ENCODE measurements around the gene LRRC8A. TPM values are rescaled to one million over a fixed set of nuclear protein-coding genes. Genes with fewer than 3 reads are reported as not detected.

The LRRC8A gene
- total and polyA plus RNA-seq, 5 donors = 22.5 to 49.8 (median 28.0) TPM

DNA sequence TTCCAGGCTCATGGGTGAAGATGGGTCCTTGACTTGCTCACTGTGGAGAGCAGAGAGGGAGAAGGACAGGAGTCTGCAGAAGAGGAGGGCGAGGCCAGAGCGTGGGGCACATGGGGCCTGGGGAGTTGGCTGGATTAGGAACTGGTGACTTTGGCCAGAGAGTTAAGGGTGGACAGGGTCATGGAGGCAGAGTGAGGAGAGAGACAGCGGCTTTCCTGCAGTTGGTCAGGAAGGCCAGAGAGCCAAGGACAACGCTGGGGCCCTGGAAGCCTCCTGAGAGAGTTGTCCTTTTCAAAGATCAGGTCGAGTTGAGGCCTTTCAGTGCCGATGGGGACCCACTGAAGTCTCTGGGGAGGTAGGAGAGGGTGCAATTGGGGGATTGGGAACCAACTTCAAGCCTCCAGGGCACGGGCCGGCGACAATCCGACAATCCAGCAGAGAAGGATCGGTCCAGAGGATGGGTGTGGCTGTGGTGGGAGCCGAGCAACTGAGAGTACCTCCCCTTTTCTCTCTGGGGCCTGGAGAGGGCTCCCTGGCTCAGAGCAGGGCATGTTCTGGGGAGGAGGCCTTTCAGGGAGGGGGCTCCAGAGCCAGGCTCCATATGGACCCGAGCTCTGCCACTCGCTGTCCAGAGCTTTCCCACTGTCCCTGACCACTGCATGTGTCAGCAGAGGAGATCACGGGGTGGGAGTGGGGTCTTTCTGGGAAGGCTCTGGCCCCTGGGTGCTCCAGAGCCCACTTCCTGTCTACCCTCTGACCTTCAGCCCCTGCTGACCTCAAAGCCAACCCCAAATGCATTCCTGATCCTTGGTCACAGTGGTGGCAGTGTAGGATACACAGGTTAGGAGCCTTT lies 31.3 kb downstream of the LRRC8A start:
- Histone ChIP-seq H3K27me3 (ENCODE audit: control insufficient read depth, insufficient read depth) (no peaks in the 10 kb centered on the region), H3K4me1 (ENCODE audit: control insufficient read depth, insufficient read depth, low read length) (peaks cover 40% of the 10 kb centered on the region), H3K9me3 (ENCODE audit: control insufficient read depth, low read length) (no peaks in the 10 kb centered on the region), H3K4me3 (ENCODE audit: low read length) (no peak overlapping the region), H3K27ac (ENCODE audit: low read length) (peak overlapping the region; percentile 61)
- 47% methylated on average over 15 of the region's 15 CpGs for WGBS
- DNase-seq (peak; percentile 49 to 75 (median 72)), ATAC-seq (peak; percentile 12 to 30)
- intact Hi-C loops (cut with DNase I) = no loop called here

DNA sequence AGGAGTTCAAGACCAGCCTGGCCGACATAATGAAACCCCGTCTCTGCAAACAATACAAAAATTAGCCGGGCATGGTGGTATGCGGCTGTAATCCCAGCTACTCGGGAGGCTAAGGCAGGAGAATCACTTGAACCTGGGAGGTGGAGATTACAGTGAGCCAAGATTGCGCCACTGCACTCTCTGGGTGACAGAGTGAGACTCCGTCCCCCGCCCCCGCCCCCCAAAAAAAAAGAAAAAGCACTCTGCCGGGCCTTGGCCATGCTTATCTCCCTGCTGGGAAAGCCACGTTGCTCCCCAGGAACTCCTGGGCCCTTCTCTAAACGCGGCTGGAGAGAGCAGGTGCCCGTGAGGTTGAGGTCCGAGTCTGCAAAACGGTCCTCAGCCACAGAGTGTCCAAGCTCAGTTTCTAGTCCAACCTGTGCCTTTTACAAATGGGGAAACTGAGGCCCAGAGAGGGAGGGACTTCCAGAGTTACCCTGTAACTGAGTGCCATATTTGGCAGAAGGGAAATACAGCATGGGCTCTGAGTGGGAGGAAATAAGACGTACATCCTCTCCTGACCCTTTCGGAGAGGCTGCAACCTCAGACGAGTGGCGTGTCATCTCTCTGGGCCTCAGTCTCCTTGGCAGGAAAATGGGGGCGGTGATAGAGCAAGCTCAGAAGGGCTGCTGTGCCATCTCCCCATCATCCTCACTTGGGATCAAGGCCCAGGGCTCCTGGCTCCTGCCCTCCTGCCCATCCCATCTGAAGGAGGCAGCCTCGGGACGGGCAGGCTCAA lies 32.3 kb downstream of the LRRC8A start:
- Histone ChIP-seq H3K27me3 (ENCODE audit: control insufficient read depth, insufficient read depth) (no peaks in the 10 kb centered on the region), H3K4me3 (ENCODE audit: low read length) (no peak overlapping the region), H3K9me3 (ENCODE audit: control insufficient read depth, low read length) (no peaks in the 10 kb centered on the region), H3K27ac (ENCODE audit: low read length) (peak overlapping the region; percentile 61), H3K4me1 (ENCODE audit: control insufficient read depth, insufficient read depth, low read length) (peaks cover 40% of the 10 kb centered on the region)
- WGBS = 66% methylated on average over 23 of the region's 23 CpGs
- ATAC-seq (no peak), DNase-seq (no peak)
- intact Hi-C loops (cut with DNase I) = no loop called here

DNA sequence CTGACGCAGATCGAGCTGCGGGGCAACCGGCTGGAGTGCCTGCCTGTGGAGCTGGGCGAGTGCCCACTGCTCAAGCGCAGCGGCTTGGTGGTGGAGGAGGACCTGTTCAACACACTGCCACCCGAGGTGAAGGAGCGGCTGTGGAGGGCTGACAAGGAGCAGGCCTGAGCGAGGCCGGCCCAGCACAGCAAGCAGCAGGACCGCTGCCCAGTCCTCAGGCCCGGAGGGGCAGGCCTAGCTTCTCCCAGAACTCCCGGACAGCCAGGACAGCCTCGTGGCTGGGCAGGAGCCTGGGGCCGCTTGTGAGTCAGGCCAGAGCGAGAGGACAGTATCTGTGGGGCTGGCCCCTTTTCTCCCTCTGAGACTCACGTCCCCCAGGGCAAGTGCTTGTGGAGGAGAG lies 34.3 kb downstream of the LRRC8A start:
- H3K27ac ChIP-seq (ENCODE audit: low read length) = peak overlapping the region; percentile 95
- no peaks in the 10 kb centered on the region for H3K9me3 ChIP-seq (ENCODE audit: control insufficient read depth, low read length)
- peaks cover 28% of the 10 kb centered on the region for H3K4me1 ChIP-seq (ENCODE audit: control insufficient read depth, insufficient read depth, low read length)
- intact Hi-C loops (cut with DNase I) = no loop called here
- no peaks in the 10 kb centered on the region for H3K27me3 ChIP-seq (ENCODE audit: control insufficient read depth, insufficient read depth)
- ATAC-seq (peak; percentile 34 to 44), DNase-seq (peak; percentile 82 to 91 (median 90))
- 74% methylated on average over 18 of the region's 18 CpGs for WGBS
- H3K4me3 ChIP-seq (ENCODE audit: low read length) = no peak overlapping the region

DNA sequence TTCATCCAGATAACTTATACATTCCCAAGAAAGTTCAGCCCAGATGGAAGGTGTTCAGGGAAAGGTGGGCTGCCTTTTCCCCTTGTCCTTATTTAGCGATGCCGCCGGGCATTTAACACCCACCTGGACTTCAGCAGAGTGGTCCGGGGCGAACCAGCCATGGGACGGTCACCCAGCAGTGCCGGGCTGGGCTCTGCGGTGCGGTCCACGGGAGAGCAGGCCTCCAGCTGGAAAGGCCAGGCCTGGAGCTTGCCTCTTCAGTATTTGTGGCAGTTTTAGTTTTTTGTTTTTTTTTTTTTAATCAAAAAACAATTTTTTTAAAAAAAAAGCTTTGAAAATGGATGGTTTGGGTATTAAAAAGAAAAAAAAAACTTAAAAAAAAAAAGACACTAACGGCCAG lies 34.8 kb downstream of the LRRC8A start:
- Histone ChIP-seq H3K4me3 (ENCODE audit: low read length) (no peak overlapping the region), H3K27me3 (ENCODE audit: control insufficient read depth, insufficient read depth) (no peaks in the 10 kb centered on the region), H3K27ac (ENCODE audit: low read length) (peak overlapping the region; percentile 95), H3K9me3 (ENCODE audit: control insufficient read depth, low read length) (no peaks in the 10 kb centered on the region), H3K4me1 (ENCODE audit: control insufficient read depth, insufficient read depth, low read length) (peaks cover 26% of the 10 kb centered on the region)
- ATAC-seq = no peak
- intact Hi-C loops (cut with DNase I) = no loop called here
- DNase-seq = no peak
- 75% methylated on average over 11 of the region's 11 CpGs for WGBS

DNA sequence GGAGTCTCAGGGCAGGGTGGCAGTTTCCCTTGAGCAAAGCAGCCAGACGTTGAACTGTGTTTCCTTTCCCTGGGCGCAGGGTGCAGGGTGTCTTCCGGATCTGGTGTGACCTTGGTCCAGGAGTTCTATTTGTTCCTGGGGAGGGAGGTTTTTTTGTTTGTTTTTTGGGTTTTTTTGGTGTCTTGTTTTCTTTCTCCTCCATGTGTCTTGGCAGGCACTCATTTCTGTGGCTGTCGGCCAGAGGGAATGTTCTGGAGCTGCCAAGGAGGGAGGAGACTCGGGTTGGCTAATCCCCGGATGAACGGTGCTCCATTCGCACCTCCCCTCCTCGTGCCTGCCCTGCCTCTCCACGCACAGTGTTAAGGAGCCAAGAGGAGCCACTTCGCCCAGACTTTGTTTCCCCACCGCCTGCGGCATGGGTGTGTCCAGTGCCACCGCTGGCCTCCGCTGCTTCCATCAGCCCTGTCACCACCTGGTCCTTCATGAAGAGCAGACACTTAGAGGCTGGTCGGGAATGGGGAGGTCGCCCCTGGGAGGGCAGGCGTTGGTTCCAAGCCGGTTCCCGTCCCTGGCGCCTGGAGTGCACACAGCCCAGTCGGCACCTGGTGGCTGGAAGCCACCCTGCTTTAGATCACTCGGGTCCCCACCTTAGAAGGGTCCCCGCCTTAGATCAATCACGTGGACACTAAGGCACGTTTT lies 35.4 kb downstream of the LRRC8A start:
- 52% methylated on average over 26 of the region's 26 CpGs for WGBS
- Histone ChIP-seq H3K4me1 (ENCODE audit: control insufficient read depth, insufficient read depth, low read length) (peaks cover 22% of the 10 kb centered on the region), H3K9me3 (ENCODE audit: control insufficient read depth, low read length) (no peaks in the 10 kb centered on the region), H3K27me3 (ENCODE audit: control insufficient read depth, insufficient read depth) (no peaks in the 10 kb centered on the region), H3K4me3 (ENCODE audit: low read length) (no peak overlapping the region), H3K27ac (ENCODE audit: low read length) (peak overlapping the region; percentile 51)
- ATAC-seq = peak; percentile 60 to 70
- DNase-seq = peak; percentile 91 to 93 (median 93)
- intact Hi-C loops (cut with DNase I) = no loop called here

DNA sequence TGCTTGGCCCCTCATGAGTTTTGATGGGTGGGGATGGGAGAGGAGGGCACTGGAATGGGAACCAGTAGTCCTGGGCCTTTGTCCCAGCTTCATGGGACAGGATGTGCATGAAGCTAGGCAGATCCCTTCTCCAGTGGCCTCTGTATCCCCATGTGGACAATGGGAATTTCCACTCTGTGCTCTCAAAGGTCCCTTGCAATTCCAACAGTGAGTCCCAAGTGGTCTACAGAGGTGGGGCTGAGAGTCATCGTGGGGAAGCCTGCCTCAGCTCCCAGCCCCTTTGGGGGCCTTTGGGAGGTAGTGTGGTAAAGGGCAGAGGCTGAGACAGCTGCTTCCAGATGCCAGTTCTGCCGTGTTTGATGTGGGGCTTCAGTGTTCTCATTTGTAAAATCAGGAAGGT lies 37.0 kb downstream of the LRRC8A start:
- DNase-seq = no peak
- intact Hi-C loops (cut with DNase I) = no loop called here
- ATAC-seq = no peak
- Histone ChIP-seq H3K4me3 (ENCODE audit: low read length) (no peak overlapping the region), H3K4me1 (ENCODE audit: control insufficient read depth, insufficient read depth, low read length) (peaks cover 9% of the 10 kb centered on the region), H3K27ac (ENCODE audit: low read length) (peak overlapping the region; percentile 5), H3K27me3 (ENCODE audit: control insufficient read depth, insufficient read depth) (no peaks in the 10 kb centered on the region), H3K9me3 (ENCODE audit: control insufficient read depth, low read length) (no peaks in the 10 kb centered on the region)
- 54% methylated on average over 2 of the region's 2 CpGs for WGBS

DNA sequence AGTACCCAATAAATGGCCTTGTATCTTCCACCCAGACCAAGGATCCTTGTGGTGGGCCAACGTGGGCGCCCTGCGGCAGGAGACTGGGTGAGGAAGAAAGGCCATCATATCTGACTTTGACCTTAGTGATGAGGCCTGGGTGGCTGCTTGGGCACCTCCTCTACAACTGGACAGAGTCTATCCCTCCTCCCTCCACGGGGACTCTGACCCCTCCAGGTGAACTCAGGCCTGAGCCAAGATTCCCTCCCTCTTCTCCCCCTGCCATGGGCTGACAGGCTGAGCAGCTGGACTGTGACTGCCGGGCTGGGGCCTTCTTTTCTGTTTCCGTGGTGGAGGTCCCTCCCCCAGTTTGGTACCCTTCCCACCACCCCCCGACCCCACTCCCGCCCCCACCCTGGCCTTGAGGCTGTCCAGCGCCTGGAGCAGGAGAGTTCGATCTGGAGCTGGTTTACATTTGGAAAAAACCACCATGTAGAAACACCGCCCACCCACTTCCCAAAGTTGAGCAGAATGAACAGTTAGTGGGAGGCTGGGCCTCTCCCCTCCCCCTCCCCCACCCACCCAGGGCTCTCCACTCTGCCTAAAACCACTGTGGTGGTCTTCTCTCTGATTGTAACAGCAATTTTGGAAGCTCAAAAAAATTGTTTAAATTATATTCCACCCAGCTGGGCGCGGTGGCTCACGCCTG lies 37.6 kb downstream of the LRRC8A start:
- no peak for ATAC-seq
- Histone ChIP-seq H3K4me1 (ENCODE audit: control insufficient read depth, insufficient read depth, low read length) (peaks cover 8% of the 10 kb centered on the region), H3K9me3 (ENCODE audit: control insufficient read depth, low read length) (no peaks in the 10 kb centered on the region), H3K27ac (ENCODE audit: low read length) (peak overlapping the region; percentile 59), H3K4me3 (ENCODE audit: low read length) (no peak overlapping the region), H3K27me3 (ENCODE audit: control insufficient read depth, insufficient read depth) (no peaks in the 10 kb centered on the region)
- no peak for DNase-seq
- WGBS = 75% methylated on average over 14 of the region's 14 CpGs
- intact Hi-C loops (cut with DNase I) = loop anchor here in 3 of 4 donors (5.0 kb wide), 1 partner anchor 37 kb away; the partner anchor contains the start of genes KYAT1 (in 3 of the 3) and LRRC8A (in 3 of the 3)

DNA sequence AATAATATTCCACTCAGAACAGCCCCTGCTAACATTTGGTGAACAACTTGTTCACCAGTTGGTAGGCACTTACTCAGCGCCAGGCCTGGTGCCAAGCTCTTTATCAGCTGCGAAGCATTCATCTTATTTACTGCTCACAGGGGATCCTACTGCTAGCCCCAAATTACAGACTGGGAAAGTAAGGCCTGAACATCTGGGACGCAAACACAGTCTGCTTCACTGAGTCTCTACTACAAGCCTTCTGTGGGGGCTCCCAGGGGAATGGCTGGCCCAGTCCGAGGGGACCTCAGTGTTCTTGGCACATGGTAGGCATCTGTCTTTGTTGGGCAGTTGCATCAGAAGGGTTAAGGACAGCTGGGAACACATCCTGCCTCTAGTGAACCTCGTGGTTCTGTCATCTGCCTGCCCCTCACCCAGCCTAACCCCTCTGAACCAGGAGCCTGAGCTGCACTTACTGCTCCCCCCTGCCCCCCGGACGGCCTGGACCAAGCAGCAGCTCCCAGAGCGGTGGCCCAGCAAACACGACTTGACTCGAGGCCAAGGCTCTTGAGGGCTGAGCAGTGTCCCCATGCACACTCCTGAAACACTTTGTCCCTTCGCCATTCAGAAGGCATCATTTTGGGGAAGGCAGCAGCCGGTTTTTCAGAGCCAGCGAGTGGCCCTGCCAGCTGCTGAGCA lies 38.6 kb downstream of the LRRC8A start, which contains the start of gene PHYHD1:
Gene PHYHD1, plus strand, starts transcription at position 602 of the 678 bp plus-strand sequence. CDS start 1,342 bp downstream, outside the sequence.
- DNase-seq (peak; percentile 78 to 91 (median 87)), ATAC-seq (peak; percentile 37 to 58)
- intact Hi-C loops (cut with DNase I) = loop anchor here in 3 of 4 donors (5.0 kb wide), 1 partner anchor 38 kb away; the partner anchor contains the start of genes KYAT1 (in 3 of the 3) and LRRC8A (in 3 of the 3)
- Histone ChIP-seq H3K4me3 (ENCODE audit: low read length) (peak within 1 kb of the TSS; percentile 54), H3K4me1 (ENCODE audit: control insufficient read depth, insufficient read depth, low read length) (peaks cover 6% of the 10 kb centered on the region), H3K27me3 (ENCODE audit: control insufficient read depth, insufficient read depth) (no peaks in the 10 kb centered on the region), H3K27ac (ENCODE audit: low read length) (peak within 1 kb of the TSS; percentile 93), H3K9me3 (ENCODE audit: control insufficient read depth, low read length) (no peaks in the 10 kb centered on the region)
- WGBS = 31% methylated on average over 13 of the region's 13 CpGs

DNA sequence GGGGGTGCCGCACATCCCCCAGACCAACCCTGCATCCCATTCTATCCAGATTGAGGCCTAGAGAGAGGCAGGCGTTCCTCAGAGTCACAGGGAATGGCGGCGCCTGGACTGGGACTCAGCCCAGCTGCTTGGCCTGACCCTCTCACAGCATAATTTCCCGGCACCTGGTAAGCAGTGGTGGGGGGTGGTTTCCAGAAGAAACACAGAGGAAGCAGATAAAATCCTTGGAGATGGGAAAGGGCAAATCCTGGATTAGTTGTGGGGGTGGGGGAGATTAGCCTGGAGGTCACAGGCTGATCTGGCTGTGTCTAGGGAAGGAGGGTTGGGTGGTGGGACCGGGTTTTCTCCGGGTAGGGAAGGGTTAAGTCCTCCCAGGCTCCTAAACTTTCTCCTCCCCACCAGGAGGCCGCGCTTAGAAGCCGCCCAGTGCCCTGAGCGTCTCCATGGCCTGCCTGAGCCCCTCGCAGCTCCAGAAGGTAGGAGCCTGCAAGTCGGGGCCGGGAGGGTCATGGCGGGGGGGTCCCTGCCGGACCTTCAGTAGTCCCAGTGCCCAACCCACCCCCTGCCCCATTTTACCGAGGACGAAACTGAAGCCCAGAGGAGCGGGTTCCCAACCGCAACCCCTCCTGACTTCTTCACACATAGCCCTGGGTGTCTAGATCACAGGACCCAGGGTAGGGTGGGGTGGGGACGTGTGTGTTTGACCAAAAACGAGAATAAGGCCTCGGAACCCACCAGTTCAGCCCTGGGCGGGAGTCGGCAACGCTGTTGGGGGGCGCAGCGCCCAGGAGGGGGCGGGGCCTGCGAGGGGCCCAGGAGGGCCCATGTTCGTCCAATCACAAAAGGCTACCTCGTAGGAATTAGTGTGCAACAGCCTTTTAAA lies 40.2 kb downstream of the LRRC8A start:
- H3K27ac ChIP-seq (ENCODE audit: low read length) = peak overlapping the region; percentile 84
- no peaks in the 10 kb centered on the region for H3K27me3 ChIP-seq (ENCODE audit: control insufficient read depth, insufficient read depth)
- WGBS = 11% methylated on average over 32 of the region's 32 CpGs
- peak; percentile 69 to 88 (median 87) for DNase-seq
- intact Hi-C loops (cut with DNase I) = loop anchor here in 3 of 4 donors (5.0 kb wide), 1 partner anchor 40 kb away; the partner anchor contains the start of genes KYAT1 (in 3 of the 3) and LRRC8A (in 3 of the 3)
- H3K4me3 ChIP-seq (ENCODE audit: low read length) = peak overlapping the region; percentile 54
- ATAC-seq = peak; percentile 77 to 80
- no peaks in the 10 kb centered on the region for H3K9me3 ChIP-seq (ENCODE audit: control insufficient read depth, low read length)
- peaks cover 2% of the 10 kb centered on the region for H3K4me1 ChIP-seq (ENCODE audit: control insufficient read depth, insufficient read depth, low read length)

Data from right cardiac atrium (tissue), 5 donors.